Measurements from ENCODE around the gene TIAM1.

TIAM1 gene

DNA sequence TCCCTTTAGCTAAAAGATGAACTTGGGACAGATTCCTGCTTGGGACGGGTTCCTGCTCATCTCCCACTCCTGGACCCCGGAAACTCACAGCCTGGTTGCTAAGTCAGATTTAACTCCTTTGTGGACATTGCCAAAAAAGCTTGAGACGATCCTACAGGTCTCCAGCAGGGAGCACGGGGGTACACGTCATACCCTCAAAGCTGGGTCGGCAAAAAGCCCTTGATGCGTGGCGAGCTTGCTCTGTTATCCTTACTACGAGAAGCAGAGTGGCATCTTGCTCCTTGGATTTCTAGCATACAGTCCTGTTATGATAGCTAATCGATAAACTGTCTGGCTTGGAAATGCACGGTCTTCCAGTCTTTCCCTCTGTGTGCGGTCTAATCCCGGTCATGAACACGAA lies 244.9 kb downstream of the TIAM1 start:
- intact Hi-C loops (cut with DNase I), result loop anchor here (5.0 to 10.0 kb wide), 2 partner anchors 83 to 506 kb away; no protein-coding TSS in a partner anchor
- DNase-seq, result no peak

- DNase-seq, result peak; percentile 59 to 92 (median 82)
- intact Hi-C loops (cut with DNase I), result loop anchor here (5.0 to 10.0 kb wide), 2 partner anchors 84 to 506 kb away; no protein-coding TSS in a partner anchor
These were observed 245.5 kb downstream of the TIAM1 start for GRCh38 chr21:31098576-31099005.

GRCh38 chr21:31092832-31093625 lies 251.0 kb downstream of the TIAM1 start:
- intact Hi-C loops (cut with DNase I), result loop anchor here (10.0 kb wide), 1 partner anchor 512 kb away; no protein-coding TSS in a partner anchor
- DNase-seq, result no peak

DNA sequence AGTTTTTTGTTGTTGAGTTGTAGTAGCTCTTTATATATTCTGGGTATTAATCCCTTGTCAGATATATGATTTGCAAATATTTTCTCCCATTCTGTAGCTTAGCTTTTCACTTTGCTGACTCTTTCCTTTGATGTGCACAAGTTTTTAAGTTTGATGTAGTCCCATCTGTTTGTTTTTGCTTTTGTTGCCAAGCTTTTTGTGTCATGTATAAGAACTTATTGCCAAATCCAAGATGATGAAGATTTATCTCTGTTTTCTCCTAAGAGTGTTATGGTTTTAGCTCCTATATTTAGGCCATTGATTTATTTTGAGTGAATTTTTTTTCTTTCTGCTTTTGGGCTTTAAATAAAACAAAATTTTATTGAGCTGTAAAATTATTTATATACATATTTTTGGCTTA lies 253.7 kb downstream of the TIAM1 start:
- intact Hi-C loops (cut with DNase I), result loop anchor here (10.0 kb wide), 1 partner anchor 514 kb away; no protein-coding TSS in a partner anchor

DNA sequence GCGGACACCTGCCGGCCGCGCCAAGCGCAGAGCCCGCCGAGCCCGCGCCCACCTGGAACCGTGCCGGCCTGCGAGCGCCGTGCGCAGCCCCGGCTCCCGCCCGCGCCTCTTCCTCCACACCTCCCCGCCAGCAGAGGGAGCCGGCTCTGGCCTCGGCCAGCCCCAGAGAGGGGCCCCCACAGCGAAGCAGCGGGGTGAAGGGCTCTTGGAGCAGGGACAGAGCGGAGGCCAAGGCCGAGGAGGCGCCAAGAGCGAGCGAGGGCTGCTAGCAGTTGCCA lies 255.6 kb downstream of the TIAM1 start:
- no peak for DNase-seq
- intact Hi-C loops (cut with DNase I), result loop anchor here (10.0 kb wide), 1 partner anchor 1044 kb away; no protein-coding TSS in a partner anchor

More for the DNA sequence above, 253.7 kb downstream of the TIAM1 start:
- DNase-seq, result no peak

GRCh38 chr21:31087639-31088473 lies 256.2 kb downstream of the TIAM1 start:
- intact Hi-C loops (cut with DNase I), result loop anchor here (10.0 kb wide), 1 partner anchor 1043 kb away; no protein-coding TSS in a partner anchor

DNA sequence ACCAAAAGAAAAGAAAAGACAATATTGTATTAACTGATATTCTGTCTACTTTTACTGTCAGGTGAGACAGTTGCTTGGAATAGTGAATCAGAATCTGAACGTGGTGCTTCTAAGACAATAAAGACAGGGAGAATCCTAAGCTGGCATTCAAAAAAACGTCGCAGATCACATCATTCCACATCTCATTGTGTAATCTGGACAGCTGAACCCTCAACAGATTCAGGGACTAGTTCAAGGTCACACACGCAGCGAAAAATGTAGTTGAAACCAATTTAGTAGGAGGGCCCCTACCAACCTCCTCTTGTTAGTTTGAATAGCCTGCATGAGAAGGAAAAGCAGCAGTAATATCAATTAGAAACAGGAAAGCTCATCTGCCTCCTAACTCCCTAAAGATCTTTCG lies 259.4 kb downstream of the TIAM1 start:
- DNase-seq, result no peak
- intact Hi-C loops (cut with DNase I), result loop anchor here (10.0 kb wide), 1 partner anchor 1040 kb away; no protein-coding TSS in a partner anchor

More at GRCh38 chr21:31087639-31088473, 256.2 kb downstream of the TIAM1 start:
- no peak for DNase-seq

GRCh38 chr21:31078796-31079195 lies 265.3 kb downstream of the TIAM1 start:
- intact Hi-C loops (cut with DNase I), result no loop called here
- DNase-seq, result no peak

DNA sequence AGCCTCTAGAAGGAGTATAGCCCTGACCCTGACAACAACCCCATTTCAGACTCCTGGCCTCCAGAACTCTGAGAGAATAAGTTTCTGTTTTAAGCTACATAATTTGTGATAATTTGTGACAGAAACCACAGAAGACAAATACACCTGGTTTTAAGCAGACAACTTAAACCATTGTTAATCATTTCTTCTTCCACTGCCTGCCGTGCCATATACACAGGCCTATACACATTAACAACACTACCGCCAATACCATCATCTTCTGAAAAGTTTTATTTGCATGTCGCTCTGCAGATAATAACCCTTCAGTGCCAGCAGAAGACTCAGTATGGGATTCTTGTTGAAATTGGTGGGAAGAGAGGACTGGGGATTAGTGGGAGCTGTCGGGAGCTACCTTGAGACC lies 265.8 kb downstream of the TIAM1 start:
- DNase-seq, result no peak

DNA sequence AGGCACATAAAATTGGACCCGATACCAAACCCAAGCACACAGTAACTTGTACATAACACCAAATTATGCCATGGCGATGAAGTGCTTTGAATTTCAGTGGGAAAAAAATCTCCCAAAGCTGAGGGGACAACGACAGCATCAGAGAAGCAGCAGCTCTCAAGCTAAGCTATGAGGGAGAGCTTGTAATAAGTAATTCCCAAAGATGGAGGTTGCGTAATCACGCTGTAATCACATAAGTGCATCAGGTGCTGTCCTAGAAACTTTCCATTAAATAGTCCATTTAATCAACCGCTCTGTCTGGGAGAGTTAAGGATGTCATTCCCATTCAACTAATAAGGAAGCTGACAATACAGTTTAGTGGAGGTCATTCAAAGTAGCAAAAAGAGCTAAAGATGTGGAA lies 268.2 kb downstream of the TIAM1 start:
- no peak for DNase-seq
- intact Hi-C loops (cut with DNase I), result no loop called here

More for the DNA sequence above, 265.8 kb downstream of the TIAM1 start:
- intact Hi-C loops (cut with DNase I), result no loop called here

- intact Hi-C loops (cut with DNase I), result no loop called here
- no peak for DNase-seq
These were observed 271.5 kb downstream of the TIAM1 start for GRCh38 chr21:31072533-31072932.
